ENCODE measurements around the gene CDC7. TPM values are rescaled to one million over a fixed set of nuclear protein-coding genes. Genes with fewer than 3 reads are reported as not detected.

CDC7 gene
- total RNA-seq, 1 donor from 2014 or later = 29.3 TPM

Other genes with a start within 250 kb of the CDC7 start
- 56.5 TPM for gene HFM1, start 96.0 kb upstream of the CDC7 start, total RNA-seq